ENCODE data around the gene PTPRN2. TPM values are rescaled to one million over a fixed set of nuclear protein-coding genes. Genes with fewer than 3 reads are reported as not detected.
"Not testable (repeated sequence)": the region's sequence is repeated elsewhere in the genome, so short reads cannot be mapped to it uniquely, and the experiment has no call there.

PTPRN2 gene
- polyA plus RNA-seq, 1 experiment = 0.31 TPM

DNA sequence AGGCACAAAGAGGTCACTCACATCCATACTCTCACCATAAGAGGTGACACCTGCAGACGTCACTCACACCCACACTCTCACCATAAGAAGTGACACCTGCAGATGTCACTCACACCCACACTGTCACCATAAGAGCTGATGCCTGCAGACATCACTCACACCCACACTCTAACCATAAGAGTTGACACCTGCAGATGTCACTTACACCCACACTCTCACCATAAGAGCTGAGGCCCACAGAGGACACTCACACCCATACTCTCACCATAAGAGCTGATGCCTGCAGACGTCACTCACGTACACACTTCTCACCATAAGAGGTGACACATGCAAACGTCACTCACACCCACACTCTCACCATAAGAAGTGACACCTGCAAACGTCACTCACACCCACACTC, 255.1 kb downstream of the PTPRN2 start:
- not testable (repeated sequence) for H3K27me3 ChIP-seq (ENCODE audit: control insufficient read depth, insufficient read depth, low read length)

DNA sequence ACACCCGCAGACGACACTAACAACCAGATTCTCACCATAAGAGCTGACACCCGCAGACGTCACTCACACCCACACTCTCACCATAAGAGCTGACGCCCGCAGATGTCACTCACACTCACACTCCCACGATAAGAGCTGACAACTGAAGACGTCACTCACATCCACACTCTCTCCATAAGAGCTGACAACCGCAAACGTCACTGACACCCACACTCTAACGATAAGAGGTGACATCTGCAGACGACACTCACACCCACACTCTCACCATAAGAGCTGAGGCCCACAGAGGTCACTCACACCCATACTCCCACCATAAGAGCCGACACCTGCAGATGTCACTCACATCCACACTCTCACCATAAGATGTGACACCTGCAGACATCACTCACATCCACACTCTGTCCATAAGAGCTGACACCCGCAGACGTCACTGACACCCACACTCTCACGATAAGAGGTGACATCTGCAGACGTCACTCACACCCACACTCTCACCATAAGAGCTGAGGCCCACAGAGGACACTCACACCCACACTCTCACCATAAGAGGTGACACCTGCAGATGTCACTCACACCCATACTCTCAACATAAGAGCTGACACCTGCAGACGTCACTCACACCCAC, 255.7 kb downstream of the PTPRN2 start:
- CTCF ChIA-PET; H3K4me3 ChIP-seq (ENCODE audit: low read depth, low read length); DNase-seq (ENCODE audit: low read depth); H3K36me3 ChIP-seq (ENCODE audit: control insufficient read depth, insufficient read depth, low read length); POLR2A ChIA-PET; H3K27me3 ChIP-seq (ENCODE audit: control insufficient read depth, insufficient read depth, low read length): not testable (repeated sequence)

More for the DNA sequence above, 255.1 kb downstream of the PTPRN2 start:
- DNase-seq (ENCODE audit: low read depth); H3K36me3 ChIP-seq (ENCODE audit: control insufficient read depth, insufficient read depth, low read length); POLR2A ChIA-PET; CTCF ChIA-PET; H3K4me3 ChIP-seq (ENCODE audit: low read depth, low read length): not testable (repeated sequence)

DNA sequence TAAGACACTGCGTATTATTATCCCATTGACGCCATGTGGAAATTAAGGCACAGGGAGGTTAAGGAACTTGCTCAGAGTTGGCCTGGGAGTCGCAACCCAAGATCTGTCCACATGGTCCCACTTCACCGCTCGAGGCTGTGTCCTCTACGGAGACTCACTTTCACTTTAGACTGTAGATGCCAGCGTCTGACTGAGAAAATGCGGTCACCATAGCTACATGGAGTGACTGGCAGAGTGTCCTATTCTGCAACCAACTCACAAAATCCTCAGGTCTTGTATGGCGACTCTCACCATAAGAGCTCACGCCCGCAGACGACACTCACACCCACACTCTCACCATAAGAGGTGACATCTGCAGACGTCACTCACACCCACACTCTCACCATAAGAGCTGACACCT, 257.9 kb downstream of the PTPRN2 start:
- no peaks in the 10 kb centered on the region for H3K27me3 ChIP-seq (ENCODE audit: control insufficient read depth, insufficient read depth, low read length)
- CTCF ChIA-PET = no interaction called here
- POLR2A ChIA-PET = no interaction called here
- TF ChIP-seq, protein P1, sequence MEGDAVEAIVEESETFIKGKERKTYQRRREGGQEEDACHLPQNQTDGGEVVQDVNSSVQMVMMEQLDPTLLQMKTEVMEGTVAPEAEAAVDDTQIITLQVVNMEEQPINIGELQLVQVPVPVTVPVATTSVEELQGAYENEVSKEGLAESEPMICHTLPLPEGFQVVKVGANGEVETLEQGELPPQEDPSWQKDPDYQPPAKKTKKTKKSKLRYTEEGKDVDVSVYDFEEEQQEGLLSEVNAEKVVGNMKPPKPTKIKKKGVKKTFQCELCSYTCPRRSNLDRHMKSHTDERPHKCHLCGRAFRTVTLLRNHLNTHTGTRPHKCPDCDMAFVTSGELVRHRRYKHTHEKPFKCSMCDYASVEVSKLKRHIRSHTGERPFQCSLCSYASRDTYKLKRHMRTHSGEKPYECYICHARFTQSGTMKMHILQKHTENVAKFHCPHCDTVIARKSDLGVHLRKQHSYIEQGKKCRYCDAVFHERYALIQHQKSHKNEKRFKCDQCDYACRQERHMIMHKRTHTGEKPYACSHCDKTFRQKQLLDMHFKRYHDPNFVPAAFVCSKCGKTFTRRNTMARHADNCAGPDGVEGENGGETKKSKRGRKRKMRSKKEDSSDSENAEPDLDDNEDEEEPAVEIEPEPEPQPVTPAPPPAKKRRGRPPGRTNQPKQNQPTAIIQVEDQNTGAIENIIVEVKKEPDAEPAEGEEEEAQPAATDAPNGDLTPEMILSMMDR (IDR thresholded peaks at IDR 0.05; ENCODE audit: insufficient read depth, low read depth, low read length) = no peak
- H3K36me3 ChIP-seq (ENCODE audit: control insufficient read depth, insufficient read depth, low read length) = no peaks in the 10 kb centered on the region
- no peak overlapping the region for H3K4me3 ChIP-seq (ENCODE audit: low read depth, low read length)
- no peak for DNase-seq (ENCODE audit: low read depth)

- ChIA-PET POLR2A (no interaction called here), CTCF (no interaction called here)
- DNase-seq (ENCODE audit: low read depth) = no peak
- TF ChIP-seq, protein P1 (IDR thresholded peaks at IDR 0.05; ENCODE audit: insufficient read depth, low read depth, low read length) = no peak
- no peaks in the 10 kb centered on the region for H3K36me3 ChIP-seq (ENCODE audit: control insufficient read depth, insufficient read depth, low read length)
- H3K4me3 ChIP-seq (ENCODE audit: low read depth, low read length) = no peak overlapping the region
- H3K27me3 ChIP-seq (ENCODE audit: control insufficient read depth, insufficient read depth, low read length) = no peaks in the 10 kb centered on the region
These were observed 258.5 kb downstream of the PTPRN2 start for GRCh38 chr7:158329014-158329610.

GRCh38 chr7:158328376-158329013, 259.1 kb downstream of the PTPRN2 start:
- ChIA-PET POLR2A (no interaction called here), CTCF (no interaction called here)
- H3K27me3 ChIP-seq (ENCODE audit: control insufficient read depth, insufficient read depth, low read length) = no peaks in the 10 kb centered on the region
- H3K4me3 ChIP-seq (ENCODE audit: low read depth, low read length) = no peak overlapping the region
- no peaks in the 10 kb centered on the region for H3K36me3 ChIP-seq (ENCODE audit: control insufficient read depth, insufficient read depth, low read length)
- TF ChIP-seq, protein P1 (IDR thresholded peaks at IDR 0.05; ENCODE audit: insufficient read depth, low read depth, low read length) = no peak
- no peak for DNase-seq (ENCODE audit: low read depth)

- TF ChIP-seq, protein P1 (IDR thresholded peaks at IDR 0.05; ENCODE audit: insufficient read depth, low read depth, low read length) = no peak
- ChIA-PET CTCF (no interaction called here), POLR2A (no interaction called here)
- no peaks in the 10 kb centered on the region for H3K36me3 ChIP-seq (ENCODE audit: control insufficient read depth, insufficient read depth, low read length)
- DNase-seq (ENCODE audit: low read depth) = no peak
- no peaks in the 10 kb centered on the region for H3K27me3 ChIP-seq (ENCODE audit: control insufficient read depth, insufficient read depth, low read length)
- no peak overlapping the region for H3K4me3 ChIP-seq (ENCODE audit: low read depth, low read length)
These were observed 259.9 kb downstream of the PTPRN2 start for GRCh38 chr7:158327571-158328180.

Measured in BJ (cell line).